ENCODE measurements around the gene TOX3.

The TOX3 gene

GRCh38 chr16:52567193-52567592 is 20.2 kb upstream of the TOX3 start:
- in situ Hi-C loops (cut with MboI; ENCODE audit: low sequenced_read_pairs), result no loop called here

- in situ Hi-C loops (cut with MboI; ENCODE audit: low sequenced_read_pairs), result no loop called here
Measured at GRCh38 chr16:52563767-52564611, 17.0 kb upstream of the TOX3 start.

- in situ Hi-C loops (cut with MboI; ENCODE audit: low sequenced_read_pairs), result no loop called here
Measured at GRCh38 chr16:52562770-52563169, 15.8 kb upstream of the TOX3 start.

GRCh38 chr16:52561910-52562741 is 15.2 kb upstream of the TOX3 start:
- in situ Hi-C loops (cut with MboI; ENCODE audit: low sequenced_read_pairs), result no loop called here

GRCh38 chr16:52558448-52558847 is 11.5 kb upstream of the TOX3 start:
- in situ Hi-C loops (cut with MboI; ENCODE audit: low sequenced_read_pairs), result no loop called here

GRCh38 chr16:52557236-52557635 is 10.3 kb upstream of the TOX3 start:
- in situ Hi-C loops (cut with MboI; ENCODE audit: low sequenced_read_pairs), result no loop called here

GRCh38 chr16:52556083-52556482 is 9.1 kb upstream of the TOX3 start:
- in situ Hi-C loops (cut with MboI; ENCODE audit: low sequenced_read_pairs), result no loop called here

GRCh38 chr16:52555572-52555971 is 8.6 kb upstream of the TOX3 start:
- in situ Hi-C loops (cut with MboI; ENCODE audit: low sequenced_read_pairs), result no loop called here

- in situ Hi-C loops (cut with MboI; ENCODE audit: low sequenced_read_pairs), result no loop called here
Measured at GRCh38 chr16:52554334-52554733, 7.4 kb upstream of the TOX3 start.

GRCh38 chr16:52553322-52553721 is 6.4 kb upstream of the TOX3 start:
- in situ Hi-C loops (cut with MboI; ENCODE audit: low sequenced_read_pairs), result no loop called here

GRCh38 chr16:52552643-52553042 is 5.7 kb upstream of the TOX3 start:
- in situ Hi-C loops (cut with MboI; ENCODE audit: low sequenced_read_pairs), result no loop called here

- in situ Hi-C loops (cut with MboI; ENCODE audit: low sequenced_read_pairs), result no loop called here
Measured at GRCh38 chr16:52549011-52549692, 2.2 kb upstream of the TOX3 start.

GRCh38 chr16:52548261-52549010 is 1.5 kb upstream of the TOX3 start:
- in situ Hi-C loops (cut with MboI; ENCODE audit: low sequenced_read_pairs), result no loop called here

- in situ Hi-C loops (cut with MboI; ENCODE audit: low sequenced_read_pairs), result no loop called here
Measured at GRCh38 chr16:52547834-52548215, 882 bp upstream of the TOX3 start.

GRCh38 chr16:52546291-52547003 is 496 bp downstream of the TOX3 start:
- in situ Hi-C loops (cut with MboI; ENCODE audit: low sequenced_read_pairs), result no loop called here

GRCh38 chr16:52545898-52546266 is 1.1 kb downstream of the TOX3 start:
- in situ Hi-C loops (cut with MboI; ENCODE audit: low sequenced_read_pairs), result no loop called here

- in situ Hi-C loops (cut with MboI; ENCODE audit: low sequenced_read_pairs), result no loop called here
Measured at GRCh38 chr16:52545222-52545897, 1.6 kb downstream of the TOX3 start.

- in situ Hi-C loops (cut with MboI; ENCODE audit: low sequenced_read_pairs), result no loop called here
Measured at GRCh38 chr16:52544703-52545102, 2.2 kb downstream of the TOX3 start.

- in situ Hi-C loops (cut with MboI; ENCODE audit: low sequenced_read_pairs), result no loop called here
Measured at GRCh38 chr16:52543654-52544053, 3.3 kb downstream of the TOX3 start.

GRCh38 chr16:52540910-52541309 is 6.0 kb downstream of the TOX3 start:
- in situ Hi-C loops (cut with MboI; ENCODE audit: low sequenced_read_pairs), result no loop called here

All from HL-60/S4 treated with phorbol 12-myristate 13-acetate at 8.2 ng/mL for 4 days and 3 days (cell line).